Measurements from ENCODE around the gene HMCN1. TPM values are rescaled to one million over a fixed set of nuclear protein-coding genes. Genes with fewer than 3 reads are reported as not detected.

Gene HMCN1
- total and polyA plus RNA-seq, 4 donors = 1.5 to 6.8 (median 3.5) TPM

- no peak overlapping the region for H3K27ac ChIP-seq (ENCODE audit: low read depth in 1 of 2, low read length in 2 of 2)
- no peak for DNase-seq (ENCODE audit: low spot score)
- H3K9me3 ChIP-seq (ENCODE audit: control insufficient read depth in 4 of 4, low read length in 3 of 4) = no peaks in the 10 kb centered on the region
Observed at GRCh38 chr1:185960422-185961321, 226.5 kb downstream of the HMCN1 start.

GRCh38 chr1:185961664-185962063 lies 227.5 kb downstream of the HMCN1 start:
- Histone ChIP-seq H3K27ac (ENCODE audit: low read depth in 1 of 2, low read length in 2 of 2) (no peak overlapping the region), H3K27me3 (ENCODE audit: control insufficient read depth in 4 of 4, insufficient read depth in 4 of 4, low read length in 3 of 4) (no peaks in the 10 kb centered on the region), H3K36me3 (ENCODE audit: control insufficient read depth in 4 of 4, insufficient read depth in 3 of 4, low read depth in 1 of 4, low read length in 3 of 4) (no peaks in the 10 kb centered on the region), H3K4me3 (ENCODE audit: low read depth in 1 of 3, low read length in 3 of 3) (no peak overlapping the region), H3K9ac (ENCODE audit: low read depth in 1 of 2, low read length in 2 of 2) (no peak overlapping the region), H3K4me1 (ENCODE audit: control insufficient read depth in 4 of 4, insufficient read depth in 4 of 4, low read length in 3 of 4) (no peaks in the 10 kb centered on the region), H3K9me3 (ENCODE audit: control insufficient read depth in 4 of 4, low read length in 3 of 4) (no peaks in the 10 kb centered on the region)
- WGBS = 60% methylated on average over 2 of the region's 2 CpGs
- no peak for DNase-seq (ENCODE audit: low spot score)
- TF ChIP-seq REST (IDR thresholded peaks at IDR 0.05) (no peak), FOXA1 (IDR thresholded peaks at IDR 0.05) (no peak)

More at GRCh38 chr1:185960422-185961321, 226.5 kb downstream of the HMCN1 start:
- Histone ChIP-seq H3K36me3 (ENCODE audit: control insufficient read depth in 4 of 4, insufficient read depth in 3 of 4, low read depth in 1 of 4, low read length in 3 of 4) (no peaks in the 10 kb centered on the region), H3K27me3 (ENCODE audit: control insufficient read depth in 4 of 4, insufficient read depth in 4 of 4, low read length in 3 of 4) (no peaks in the 10 kb centered on the region), H3K4me3 (ENCODE audit: low read depth in 1 of 3, low read length in 3 of 3) (no peak overlapping the region), H3K9ac (ENCODE audit: low read depth in 1 of 2, low read length in 2 of 2) (no peak overlapping the region), H3K4me1 (ENCODE audit: control insufficient read depth in 4 of 4, insufficient read depth in 4 of 4, low read length in 3 of 4) (no peaks in the 10 kb centered on the region)
- 74% methylated on average over 5 of the region's 5 CpGs for WGBS
- TF ChIP-seq JUND (IDR thresholded peaks at IDR 0.05) (peak in 1 of 2 donors; percentile 15), RXRA (IDR thresholded peaks at IDR 0.05) (peak; percentile 18 to 50), NR2F2 (IDR thresholded peaks at IDR 0.05) (peak; percentile 93), ZBTB33 (IDR thresholded peaks at IDR 0.05) (no peak)

GRCh38 chr1:185964946-185965345 lies 230.8 kb downstream of the HMCN1 start:
- DNase-seq (ENCODE audit: low spot score) = no peak
- Histone ChIP-seq H3K4me3 (ENCODE audit: low read depth in 1 of 3, low read length in 3 of 3) (no peak overlapping the region), H3K27ac (ENCODE audit: low read depth in 1 of 2, low read length in 2 of 2) (no peak overlapping the region), H3K36me3 (ENCODE audit: control insufficient read depth in 4 of 4, insufficient read depth in 3 of 4, low read depth in 1 of 4, low read length in 3 of 4) (no peaks in the 10 kb centered on the region), H3K9me3 (ENCODE audit: control insufficient read depth in 4 of 4, low read length in 3 of 4) (no peaks in the 10 kb centered on the region), H3K27me3 (ENCODE audit: control insufficient read depth in 4 of 4, insufficient read depth in 4 of 4, low read length in 3 of 4) (no peaks in the 10 kb centered on the region), H3K9ac (ENCODE audit: low read depth in 1 of 2, low read length in 2 of 2) (no peak overlapping the region), H3K4me1 (ENCODE audit: control insufficient read depth in 4 of 4, insufficient read depth in 4 of 4, low read length in 3 of 4) (no peaks in the 10 kb centered on the region)
- WGBS = 44% methylated on average over 3 of the region's 3 CpGs
- TF ChIP-seq NR2F2 (IDR thresholded peaks at IDR 0.05) (no peak), FOXA1 (IDR thresholded peaks at IDR 0.05) (no peak), EGR1 (IDR thresholded peaks at IDR 0.05; ENCODE audit: low read depth in 2 of 2) (no peak), REST (IDR thresholded peaks at IDR 0.05) (no peak), RXRA (IDR thresholded peaks at IDR 0.05) (no peak)

Measured in liver (tissue), 9 donors.